ENCODE data around the gene PIGH.

The PIGH gene

GRCh38 chr14:67599698-67600561 lies at the start of gene PIGH:
PIGH (minus strand) TSS chr14:67600268; CDS start chr14:67600203, 65 bp downstream.
- ChIA-PET CTCF (interaction anchor here (0.6 to 2.3 kb wide), 14 partner anchors 8 to 173 kb away, joined by 3 to 17 read pairs (median 4); partner anchors contain the start of gene RDH12), POLR2A (interaction anchor here (0.6 to 2.8 kb wide), 26 partner anchors 9 to 172 kb away, joined by 3 to 21 read pairs (median 6); partner anchors contain the start of genes ARG2, PLEKHH1 and RDH11)
- TF ChIP-seq ZNF384 (IDR thresholded peaks at IDR 0.05) (no peak), CTBP1 (IDR thresholded peaks at IDR 0.05; ENCODE audit: borderline replicate concordance) (peak; percentile 46; the same call in 1 of the 2 replicates), FOXK2 (IDR thresholded peaks at IDR 0.05) (no peak), TARDBP (IDR thresholded peaks at IDR 0.05) (no peak), HDGF (IDR thresholded peaks at IDR 0.05; ENCODE audit: borderline replicate concordance) (no peak), BHLHE40 (IDR thresholded peaks at IDR 0.05; ENCODE audit: borderline replicate concordance) (no peak), ARNT (IDR thresholded peaks at IDR 0.05) (no peak), FOXA1 (IDR thresholded peaks at IDR 0.05) (no peak), L3MBTL2 (conservative IDR thresholded peaks at IDR 0.05) (peak; percentile 80), SUZ12 (IDR thresholded peaks at IDR 0.05) (no peak), FOXM1 (IDR thresholded peaks at IDR 0.05; ENCODE audit: borderline replicate concordance) (no peak), LEF1 (IDR thresholded peaks at IDR 0.05; ENCODE audit: borderline replicate concordance) (no peak), SP1 (IDR thresholded peaks at IDR 0.05) (no peak), PKNOX1 (IDR thresholded peaks at IDR 0.05) (no peak; the same call in 1 of the 2 replicates), NFRKB (IDR thresholded peaks at IDR 0.05) (no peak), ELF4 (IDR thresholded peaks at IDR 0.05) (peak; percentile 64; the same call in 1 of the 2 replicates)
- DNase-seq (ENCODE audit: extremely low spot score): peak; percentile 95

- TF ChIP-seq BHLHE40 (IDR thresholded peaks at IDR 0.05; ENCODE audit: borderline replicate concordance): no peak
- TF ChIP-seq ZNF384 (IDR thresholded peaks at IDR 0.05): no peak
- CTCF ChIA-PET: no interaction called here
- no peak for DNase-seq (ENCODE audit: extremely low spot score)
- POLR2A ChIA-PET: no interaction called here
Observed at GRCh38 chr14:67646131-67646530, 46.1 kb upstream of the PIGH start.

GRCh38 chr14:67645414-67645813 lies 45.3 kb upstream of the PIGH start:
- POLR2A ChIA-PET: no interaction called here
- no peak for TF ChIP-seq PKNOX1 (IDR thresholded peaks at IDR 0.05)
- TF ChIP-seq LEF1 (IDR thresholded peaks at IDR 0.05; ENCODE audit: borderline replicate concordance): no peak
- no peak for TF ChIP-seq TARDBP (IDR thresholded peaks at IDR 0.05)
- TF ChIP-seq ELF4 (IDR thresholded peaks at IDR 0.05): no peak
- TF ChIP-seq NFRKB (IDR thresholded peaks at IDR 0.05): no peak
- no peak for TF ChIP-seq HDGF (IDR thresholded peaks at IDR 0.05; ENCODE audit: borderline replicate concordance)
- TF ChIP-seq BHLHE40 (IDR thresholded peaks at IDR 0.05; ENCODE audit: borderline replicate concordance): no peak
- TF ChIP-seq SP1 (IDR thresholded peaks at IDR 0.05): no peak
- TF ChIP-seq FOXM1 (IDR thresholded peaks at IDR 0.05; ENCODE audit: borderline replicate concordance): no peak
- TF ChIP-seq FOXK2 (IDR thresholded peaks at IDR 0.05): no peak
- no peak for TF ChIP-seq FOXA1 (IDR thresholded peaks at IDR 0.05)
- no peak for TF ChIP-seq ZNF384 (IDR thresholded peaks at IDR 0.05)
- TF ChIP-seq ARNT (IDR thresholded peaks at IDR 0.05): no peak
- TF ChIP-seq L3MBTL2 (conservative IDR thresholded peaks at IDR 0.05): no peak
- TF ChIP-seq CTBP1 (IDR thresholded peaks at IDR 0.05; ENCODE audit: borderline replicate concordance): no peak
- CTCF ChIA-PET: no interaction called here

GRCh38 chr14:67644428-67644827 lies 44.4 kb upstream of the PIGH start:
- DNase-seq (ENCODE audit: extremely low spot score): no peak
- ChIA-PET CTCF (interaction anchor here (0.7 to 1.2 kb wide), 2 partner anchors 60 to 222 kb away, joined by 4 to 7 read pairs; no protein-coding TSS in a partner anchor), POLR2A (interaction anchor here (0.9 to 1.6 kb wide), 3 partner anchors 8 to 45 kb away, joined by 3 to 5 read pairs (median 3); partner anchors contain the start of gene PIGH)

More at GRCh38 chr14:67645414-67645813, 45.3 kb upstream of the PIGH start:
- no peak for DNase-seq (ENCODE audit: extremely low spot score)

GRCh38 chr14:67643713-67644112 lies 43.6 kb upstream of the PIGH start:
- CTCF ChIA-PET: interaction anchor here (1.2 kb wide), 1 partner anchor 61 kb away, joined by 4 read pairs; no protein-coding TSS in a partner anchor
- POLR2A ChIA-PET: interaction anchor here (1.0 to 1.6 kb wide), 2 partner anchors 9 to 44 kb away, joined by 3 to 5 read pairs; partner anchors contain the start of gene PIGH
- TF ChIP-seq L3MBTL2 (conservative IDR thresholded peaks at IDR 0.05): no peak
- no peak for TF ChIP-seq FOXA1 (IDR thresholded peaks at IDR 0.05)
- TF ChIP-seq PKNOX1 (IDR thresholded peaks at IDR 0.05): no peak
- no peak for TF ChIP-seq FOXM1 (IDR thresholded peaks at IDR 0.05; ENCODE audit: borderline replicate concordance)
- DNase-seq (ENCODE audit: extremely low spot score): no peak

More at GRCh38 chr14:67644428-67644827, 44.4 kb upstream of the PIGH start:
- TF ChIP-seq L3MBTL2 (conservative IDR thresholded peaks at IDR 0.05): no peak
- no peak for TF ChIP-seq CTBP1 (IDR thresholded peaks at IDR 0.05; ENCODE audit: borderline replicate concordance)
- no peak for TF ChIP-seq HDGF (IDR thresholded peaks at IDR 0.05; ENCODE audit: borderline replicate concordance)
- TF ChIP-seq SP1 (IDR thresholded peaks at IDR 0.05): no peak
- TF ChIP-seq PKNOX1 (IDR thresholded peaks at IDR 0.05): no peak
- TF ChIP-seq ZNF384 (IDR thresholded peaks at IDR 0.05): no peak
